GM12878 (cell line): Measurements from ENCODE around the gene TTC23.

Experiments
- POLR2A ChIP-seq: IDR thresholded peaks from 2 replicates; pipeline ENCODE4 v1.6.1; 2011; ENCODE audit warnings: low read depth, mild to moderate bottlenecking, low read length
- TF ChIP-seq, protein P1 (sequence below), 3 experiments: IDR thresholded peaks in 2 of 3; conservative IDR thresholded peaks in 1 of 3; 2 replicates each; pipeline ENCODE4 v1.5.1; 2011; ENCODE audit warnings: low read depth in 3 of 3, low read length in 3 of 3, mild to moderate bottlenecking in 3 of 3, control low read depth in 2 of 3, moderate library complexity in 2 of 3, inconsistent platforms in 1 of 3, mixed read lengths in 1 of 3; ENCODE audit not compliant: control insufficient read depth in 2 of 3, insufficient read depth in 1 of 3; ENCODE audit errors: extremely low read depth in 1 of 3

DNA sequence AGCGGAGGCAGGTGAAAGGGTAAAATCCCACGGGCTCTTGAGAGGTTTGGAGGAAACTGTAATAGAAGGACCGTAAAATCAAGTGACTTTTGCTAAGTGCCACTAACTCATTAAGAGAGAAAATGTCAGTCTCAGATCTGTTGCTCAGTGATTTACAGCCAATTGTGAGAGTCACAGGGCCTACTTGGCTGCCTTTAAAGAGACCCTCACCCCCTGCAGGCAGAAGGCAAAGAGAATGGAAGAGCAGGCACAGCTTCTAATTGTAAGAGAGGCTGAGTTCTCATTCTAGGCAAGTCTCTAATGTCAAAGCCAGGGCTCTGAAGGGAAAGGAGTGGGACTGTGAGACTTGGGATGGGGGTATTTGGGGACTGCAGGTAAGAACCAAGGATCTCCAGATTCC is 153.8 kb downstream of the TTC23 start:
- TF ChIP-seq POLR2A: no peak
- TF ChIP-seq, protein P1, sequence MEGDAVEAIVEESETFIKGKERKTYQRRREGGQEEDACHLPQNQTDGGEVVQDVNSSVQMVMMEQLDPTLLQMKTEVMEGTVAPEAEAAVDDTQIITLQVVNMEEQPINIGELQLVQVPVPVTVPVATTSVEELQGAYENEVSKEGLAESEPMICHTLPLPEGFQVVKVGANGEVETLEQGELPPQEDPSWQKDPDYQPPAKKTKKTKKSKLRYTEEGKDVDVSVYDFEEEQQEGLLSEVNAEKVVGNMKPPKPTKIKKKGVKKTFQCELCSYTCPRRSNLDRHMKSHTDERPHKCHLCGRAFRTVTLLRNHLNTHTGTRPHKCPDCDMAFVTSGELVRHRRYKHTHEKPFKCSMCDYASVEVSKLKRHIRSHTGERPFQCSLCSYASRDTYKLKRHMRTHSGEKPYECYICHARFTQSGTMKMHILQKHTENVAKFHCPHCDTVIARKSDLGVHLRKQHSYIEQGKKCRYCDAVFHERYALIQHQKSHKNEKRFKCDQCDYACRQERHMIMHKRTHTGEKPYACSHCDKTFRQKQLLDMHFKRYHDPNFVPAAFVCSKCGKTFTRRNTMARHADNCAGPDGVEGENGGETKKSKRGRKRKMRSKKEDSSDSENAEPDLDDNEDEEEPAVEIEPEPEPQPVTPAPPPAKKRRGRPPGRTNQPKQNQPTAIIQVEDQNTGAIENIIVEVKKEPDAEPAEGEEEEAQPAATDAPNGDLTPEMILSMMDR (IDR thresholded peaks at IDR 0.05 in 2 of 3, conservative IDR thresholded peaks at IDR 0.05 in 1 of 3; ENCODE audit: control insufficient read depth in 2 of 3, extremely low read depth in 1 of 3, insufficient read depth in 1 of 3, low read depth in 3 of 3, low read length in 3 of 3): no peak
